Gastroesophageal sphincter (tissue), 3 donors: ENCODE results near the gene ASPN.
"Not testable (repeated sequence)": the region's sequence is repeated elsewhere in the genome, so short reads cannot be mapped to it uniquely, and the experiment has no call there.

Experiments used
- CTCF ChIP-seq, 4 experiments: fragments of 200-600 bp in 2 of 4; fragments of 450-650 bp in 2 of 4; sonication (generic) in 1 of 4; IDR thresholded peaks; one replicate each; pipeline ENCODE4 v1.5.1; 2017 to 2019; ENCODE audit warnings: antibody characterized with exemption in 4 of 4, mild to moderate bottlenecking in 2 of 4, moderate library complexity in 2 of 4
- POLR2A ChIP-seq, 2 donors: fragments of 450-650 bp; IDR thresholded peaks; one replicate each; pipeline ENCODE4 v1.6.1; 2017; ENCODE audit warnings: antibody characterized with exemption in 2 of 2, mild to moderate bottlenecking in 2 of 2, moderate library complexity in 1 of 2

GRCh38 chr9:92411157-92411556 is 71.1 kb downstream of the ASPN start:
- not testable (repeated sequence) for TF ChIP-seq POLR2A, CTCF (IDR thresholded peaks at IDR 0.05)
